Calu3 (cell line): ENCODE results near the gene ST6GALNAC3. TPM values are rescaled to one million over a fixed set of nuclear protein-coding genes. Genes with fewer than 3 reads are reported as not detected.
A peak's percentile ranks its signal among the peaks of the same experiment; 100 is the strongest.

Source experiments
- BruUV-seq: library from RNA; stranded (reverse); fragments of 400-500 nt; replicated peaks from 2 replicates; lab custom pipeline; 2021; lab: Mats Ljungman, UMichigan
- CTCF ChIA-PET: fragments of 300-600 bp; sonication (Branson Sonifier 250); formaldehyde crosslinking; loops from one replicate; lab custom pipeline; 2022; ENCODE audit warnings: antibody characterized with exemption; lab: Charles Lee
- DNase-seq: peaks from one replicate; pipeline ENCODE4 v3.0.0; 2022
- H3K27ac Mint-ChIP-seq: one replicate; pipeline ENCODE4 v1.8.0; 2022; ENCODE audit warnings: mixed read lengths; ENCODE audit not compliant: unreplicated experiment
- H3K27me3 Mint-ChIP-seq: one replicate; pipeline ENCODE4 v1.8.0; 2022; ENCODE audit warnings: mixed read lengths; ENCODE audit not compliant: unreplicated experiment
- H3K36me3 Mint-ChIP-seq: one replicate; pipeline ENCODE4 v1.8.0; 2022; ENCODE audit warnings: mild to moderate bottlenecking, moderate library complexity, mixed read lengths; ENCODE audit not compliant: insufficient read depth, unreplicated experiment
- H3K4me1 Mint-ChIP-seq: one replicate; pipeline ENCODE4 v1.8.0; 2022; ENCODE audit warnings: mild to moderate bottlenecking, low read depth, mixed read lengths; ENCODE audit not compliant: unreplicated experiment
- H3K4me3 Mint-ChIP-seq: one replicate; pipeline ENCODE4 v1.8.0; 2022; ENCODE audit warnings: mild to moderate bottlenecking, low read depth, moderate library complexity, mixed read lengths; ENCODE audit not compliant: unreplicated experiment
- H3K9me3 Mint-ChIP-seq: one replicate; pipeline ENCODE4 v1.8.0; 2022; ENCODE audit warnings: low read depth, mixed read lengths; ENCODE audit not compliant: unreplicated experiment
- CTCF ChIP-seq: fragments of 200-600 bp; IDR thresholded peaks from one replicate; pipeline ENCODE4 v1.8.0; 2022; ENCODE audit warnings: antibody characterized with exemption; ENCODE audit not compliant: unreplicated experiment
- intact Hi-C: fragments of 100-400 bp; cut with micrococcal nuclease; formaldehyde crosslinking; loops from one replicate; pipeline ENCODE4 v1.10.0; 2022; ENCODE audit not compliant: unreplicated experiment
- total RNA-seq: library from RNA; stranded (reverse); gene quantifications from 2 replicates; pipeline ENCODE4 v1.2.3, GENCODE V29; 2022

ST6GALNAC3 gene
- total RNA-seq, 1 experiment from 2014 or later: 0.87 TPM

GRCh38 chr1:76313304-76313703, 238.8 kb downstream of the ST6GALNAC3 start:
- Mint-ChIP-seq H3K27ac (no peak overlapping the region), H3K4me1 (no peaks in the 10 kb centered on the region), H3K9me3 (peaks cover 3% of the 10 kb centered on the region), H3K27me3 (no peaks in the 10 kb centered on the region), H3K36me3 (no peaks in the 10 kb centered on the region), H3K4me3 (no peak overlapping the region)
- no peak for DNase-seq
- no TSS peak for BruUV-seq
- TF ChIP-seq CTCF: no peak
- intact Hi-C loops: no loop called here
- CTCF ChIA-PET: no interaction called here

- no peaks in the 10 kb centered on the region for H3K4me1 Mint-ChIP-seq
- no peak for TF ChIP-seq CTCF
- H3K27ac Mint-ChIP-seq: no peak overlapping the region
- H3K27me3 Mint-ChIP-seq: no peaks in the 10 kb centered on the region
- DNase-seq: no peak
- no peaks in the 10 kb centered on the region for H3K36me3 Mint-ChIP-seq
- H3K4me3 Mint-ChIP-seq: no peak overlapping the region
- no TSS peak for BruUV-seq
- intact Hi-C loops: no loop called here
- CTCF ChIA-PET: interaction anchor here (0.7 kb wide), 1 partner anchor 105 kb away, joined by 3 read pairs; no protein-coding TSS in a partner anchor
- H3K9me3 Mint-ChIP-seq: peaks cover 3% of the 10 kb centered on the region
These were observed 240.2 kb downstream of the ST6GALNAC3 start for GRCh38 chr1:76314730-76315129.

GRCh38 chr1:76317299-76317900, 242.9 kb downstream of the ST6GALNAC3 start:
- H3K27ac Mint-ChIP-seq: no peak overlapping the region
- H3K36me3 Mint-ChIP-seq: no peaks in the 10 kb centered on the region
- no peaks in the 10 kb centered on the region for H3K4me1 Mint-ChIP-seq
- H3K27me3 Mint-ChIP-seq: no peaks in the 10 kb centered on the region
- intact Hi-C loops: no loop called here
- TF ChIP-seq CTCF: no peak
- CTCF ChIA-PET: no interaction called here
- peaks cover 3% of the 10 kb centered on the region for H3K9me3 Mint-ChIP-seq
- H3K4me3 Mint-ChIP-seq: no peak overlapping the region
- DNase-seq: no peak
- BruUV-seq: no TSS peak

- CTCF ChIA-PET: interaction anchor here (0.6 to 0.7 kb wide), 2 partner anchors 177 to 617 kb away, joined by 3 to 4 read pairs; no protein-coding TSS in a partner anchor
- Mint-ChIP-seq H3K27ac (no peak overlapping the region), H3K4me1 (no peaks in the 10 kb centered on the region), H3K9me3 (no peaks in the 10 kb centered on the region), H3K4me3 (no peak overlapping the region), H3K36me3 (no peaks in the 10 kb centered on the region), H3K27me3 (no peaks in the 10 kb centered on the region)
- DNase-seq: peak; percentile 32
- peak; percentile 70 for TF ChIP-seq CTCF
- intact Hi-C loops: loop anchor here (1.0 to 5.0 kb wide), 2 partner anchors 177 to 796 kb away; no protein-coding TSS in a partner anchor
- BruUV-seq: no TSS peak
These were observed 256.6 kb downstream of the ST6GALNAC3 start for GRCh38 chr1:76330991-76331603.
